HG03571 (cell line): ENCODE data around the gene TFB2M.
"Not testable (repeated sequence)": the region's sequence is repeated elsewhere in the genome, so short reads cannot be mapped to it uniquely, and the experiment has no call there.

ENCODE experiments used
- ATAC-seq: cut with Tn5 transposase; IDR thresholded peaks from one replicate; pipeline ENCODE4 v1.9.1; 2021; ENCODE audit not compliant: unreplicated experiment

Gene TFB2M

GRCh38 chr1:246583056-246583440, 17.0 kb upstream of the TFB2M start:
- no peak for ATAC-seq

- no peak for ATAC-seq
Observed at GRCh38 chr1:246582301-246583055, 16.4 kb upstream of the TFB2M start.

GRCh38 chr1:246580497-246581370, 14.7 kb upstream of the TFB2M start:
- no peak for ATAC-seq

- ATAC-seq, result no peak
Observed at GRCh38 chr1:246579818-246580217, 13.8 kb upstream of the TFB2M start.

GRCh38 chr1:246577720-246578106, 11.7 kb upstream of the TFB2M start:
- no peak for ATAC-seq

- ATAC-seq, result no peak
Observed at GRCh38 chr1:246577082-246577719, 11.1 kb upstream of the TFB2M start.

GRCh38 chr1:246576709-246577032, 10.6 kb upstream of the TFB2M start:
- ATAC-seq, result no peak

GRCh38 chr1:246573491-246573890, 7.4 kb upstream of the TFB2M start:
- no peak for ATAC-seq

GRCh38 chr1:246572785-246573184, 6.7 kb upstream of the TFB2M start:
- no peak for ATAC-seq

- no peak for ATAC-seq
Observed at GRCh38 chr1:246571953-246572352, 5.9 kb upstream of the TFB2M start.

GRCh38 chr1:246571309-246571708, 5.2 kb upstream of the TFB2M start:
- not testable (repeated sequence) for ATAC-seq

- ATAC-seq, result no peak
Observed at GRCh38 chr1:246569248-246570238, 3.5 kb upstream of the TFB2M start.

- ATAC-seq, result no peak
Observed at GRCh38 chr1:246567646-246568235, 1.7 kb upstream of the TFB2M start.

- peak; percentile 16 for ATAC-seq
Observed at GRCh38 chr1:246566813-246567645, 968 bp upstream of the TFB2M start.

GRCh38 chr1:246565751-246566127, 322 bp downstream of the TFB2M start:
- no peak for ATAC-seq

- ATAC-seq, result no peak
Observed at GRCh38 chr1:246564839-246565750, 966 bp downstream of the TFB2M start.

GRCh38 chr1:246560833-246561232, 5.2 kb downstream of the TFB2M start:
- not testable (repeated sequence) for ATAC-seq

- ATAC-seq, result no peak
Observed at GRCh38 chr1:246559310-246559709, 6.8 kb downstream of the TFB2M start.
